ENCODE data around the gene MED25. TPM values are rescaled to one million over a fixed set of nuclear protein-coding genes. Genes with fewer than 3 reads are reported as not detected.

The MED25 gene
- total RNA-seq, 2 donors from 2014 or later: 89.1 to 90.0 TPM

DNA sequence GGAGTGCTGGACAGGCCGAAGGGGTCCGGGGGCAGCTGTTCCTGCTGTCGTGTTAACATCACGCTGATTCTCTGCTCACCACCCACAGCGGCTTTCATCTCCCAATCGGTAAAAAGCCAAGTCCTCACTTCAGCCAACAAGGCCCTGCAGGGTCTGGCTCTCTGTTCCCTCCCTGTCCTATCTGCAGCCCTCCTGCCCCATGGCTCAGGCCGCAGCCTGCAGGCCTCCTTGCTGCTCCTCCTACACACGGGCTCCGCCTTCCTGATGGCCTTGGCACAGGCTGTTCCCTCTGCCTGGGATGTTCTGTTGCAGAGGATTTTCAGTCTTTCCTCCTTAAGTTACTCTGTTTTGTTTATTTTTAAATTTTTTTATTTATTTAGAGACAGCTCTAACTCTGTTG lies 27.2 kb upstream of the MED25 start:
- Histone ChIP-seq H3K4me3 (ENCODE audit: low read length) (no peak overlapping the region), H3K27me3 (ENCODE audit: control insufficient read depth, insufficient read depth, low read length, poor library complexity, severe bottlenecking) (no peaks in the 10 kb centered on the region), H3K27ac (ENCODE audit: low read depth, low read length) (no peak overlapping the region), H3K9me3 (ENCODE audit: control insufficient read depth, low read length) (no peaks in the 10 kb centered on the region), H3K4me1 (ENCODE audit: control insufficient read depth, insufficient read depth, low read length) (no peaks in the 10 kb centered on the region), H3K9ac (ENCODE audit: extremely low read depth, low read length, poor library complexity, severe bottlenecking) (no peak overlapping the region), H3K36me3 (ENCODE audit: control insufficient read depth, insufficient read depth, low read length) (peaks cover 32% of the 10 kb centered on the region)
- Mint-ChIP-seq H3K27me3 (ENCODE audit: insufficient read depth) (no peaks in the 10 kb centered on the region), H3K36me3 (ENCODE audit: low read depth) (peaks cover 65% of the 10 kb centered on the region), H3K4me1 (peaks cover 3% of the 10 kb centered on the region), H3K9me3 (no peaks in the 10 kb centered on the region), H3K27ac (no peak overlapping the region), H3K4me3 (no peak overlapping the region)
- WGBS, 2 experiments (ENCODE audit: insufficient coverage in 1 of 2, insufficient read length in 1 of 2): 67 to 92% methylated on average over 1 to 9 of the region's 9 CpGs
- DNase-seq: no peak
- TF ChIP-seq, protein P1, sequence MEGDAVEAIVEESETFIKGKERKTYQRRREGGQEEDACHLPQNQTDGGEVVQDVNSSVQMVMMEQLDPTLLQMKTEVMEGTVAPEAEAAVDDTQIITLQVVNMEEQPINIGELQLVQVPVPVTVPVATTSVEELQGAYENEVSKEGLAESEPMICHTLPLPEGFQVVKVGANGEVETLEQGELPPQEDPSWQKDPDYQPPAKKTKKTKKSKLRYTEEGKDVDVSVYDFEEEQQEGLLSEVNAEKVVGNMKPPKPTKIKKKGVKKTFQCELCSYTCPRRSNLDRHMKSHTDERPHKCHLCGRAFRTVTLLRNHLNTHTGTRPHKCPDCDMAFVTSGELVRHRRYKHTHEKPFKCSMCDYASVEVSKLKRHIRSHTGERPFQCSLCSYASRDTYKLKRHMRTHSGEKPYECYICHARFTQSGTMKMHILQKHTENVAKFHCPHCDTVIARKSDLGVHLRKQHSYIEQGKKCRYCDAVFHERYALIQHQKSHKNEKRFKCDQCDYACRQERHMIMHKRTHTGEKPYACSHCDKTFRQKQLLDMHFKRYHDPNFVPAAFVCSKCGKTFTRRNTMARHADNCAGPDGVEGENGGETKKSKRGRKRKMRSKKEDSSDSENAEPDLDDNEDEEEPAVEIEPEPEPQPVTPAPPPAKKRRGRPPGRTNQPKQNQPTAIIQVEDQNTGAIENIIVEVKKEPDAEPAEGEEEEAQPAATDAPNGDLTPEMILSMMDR (conservative IDR thresholded peaks at IDR 0.05): no peak

- H3K4me3 Mint-ChIP-seq: no peak overlapping the region
- H3K36me3 Mint-ChIP-seq (ENCODE audit: low read depth): peaks cover 64% of the 10 kb centered on the region
- H3K27ac Mint-ChIP-seq: no peak overlapping the region
- H3K4me1 Mint-ChIP-seq: no peaks in the 10 kb centered on the region
- no peak for DNase-seq
- 95 to 96% methylated on average over 17 to 23 of the region's 26 CpGs for WGBS, 2 experiments (ENCODE audit: insufficient coverage in 1 of 2, insufficient read length in 1 of 2)
- H3K9ac ChIP-seq (ENCODE audit: extremely low read depth, low read length, poor library complexity, severe bottlenecking): no peak overlapping the region
- H3K9me3 ChIP-seq (ENCODE audit: control insufficient read depth, low read length): no peaks in the 10 kb centered on the region
- H3K4me3 ChIP-seq (ENCODE audit: low read length): no peak overlapping the region
- TF ChIP-seq, protein P1 (conservative IDR thresholded peaks at IDR 0.05): no peak
- no peak overlapping the region for H3K27ac ChIP-seq (ENCODE audit: low read depth, low read length)
- H3K36me3 ChIP-seq (ENCODE audit: control insufficient read depth, insufficient read depth, low read length): peaks cover 42% of the 10 kb centered on the region
- H3K27me3 ChIP-seq (ENCODE audit: control insufficient read depth, insufficient read depth, low read length, poor library complexity, severe bottlenecking): no peaks in the 10 kb centered on the region
- H3K27me3 Mint-ChIP-seq (ENCODE audit: insufficient read depth): no peaks in the 10 kb centered on the region
- no peaks in the 10 kb centered on the region for H3K9me3 Mint-ChIP-seq
- H3K4me1 ChIP-seq (ENCODE audit: control insufficient read depth, insufficient read depth, low read length): no peaks in the 10 kb centered on the region
Measured at GRCh38 chr19:49791776-49792445, 26.2 kb upstream of the MED25 start.

DNA sequence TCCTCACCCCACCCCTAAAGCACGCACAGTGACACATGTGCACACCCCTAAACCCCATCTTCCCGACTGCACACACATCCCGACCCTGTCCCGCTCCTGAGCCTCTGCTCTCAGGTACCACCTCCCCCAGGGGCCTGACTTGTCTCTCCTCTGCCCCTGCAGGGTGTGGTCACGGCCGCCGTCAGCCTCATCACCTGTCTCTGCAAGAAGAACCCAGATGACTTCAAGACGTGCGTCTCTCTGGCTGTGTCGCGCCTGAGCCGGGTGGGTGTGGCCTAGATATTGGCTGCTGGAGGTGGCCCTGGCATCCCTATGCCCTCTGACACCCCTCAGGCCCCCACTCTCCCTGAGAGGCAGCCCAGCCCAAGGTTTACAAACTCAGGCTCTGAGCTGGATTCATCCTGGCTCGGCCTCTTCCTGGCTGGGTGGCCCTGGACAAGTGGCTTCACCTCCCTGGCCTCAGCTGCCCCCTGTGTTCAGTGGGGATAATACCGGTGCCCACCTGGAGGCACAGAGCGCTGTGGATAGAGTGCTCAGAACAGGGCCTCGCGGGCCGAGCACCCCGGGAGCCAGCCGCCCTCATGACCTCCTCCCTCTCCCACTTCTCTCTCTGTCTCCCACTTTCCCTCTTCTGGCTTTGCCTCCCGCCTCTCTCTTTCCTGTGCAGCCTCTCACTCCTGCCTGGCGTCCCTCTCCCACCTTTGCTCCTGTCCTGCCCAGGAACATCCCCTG lies 25.1 kb upstream of the MED25 start:
- no peak for DNase-seq
- Mint-ChIP-seq H3K27me3 (ENCODE audit: insufficient read depth) (no peaks in the 10 kb centered on the region), H3K9me3 (no peaks in the 10 kb centered on the region), H3K36me3 (ENCODE audit: low read depth) (peaks cover 66% of the 10 kb centered on the region), H3K27ac (peak overlapping the region; percentile 30), H3K4me3 (no peak overlapping the region), H3K4me1 (no peaks in the 10 kb centered on the region)
- Histone ChIP-seq H3K9me3 (ENCODE audit: control insufficient read depth, low read length) (no peaks in the 10 kb centered on the region), H3K27ac (ENCODE audit: low read depth, low read length) (peak overlapping the region; percentile 38), H3K4me3 (ENCODE audit: low read length) (no peak overlapping the region), H3K27me3 (ENCODE audit: control insufficient read depth, insufficient read depth, low read length, poor library complexity, severe bottlenecking) (no peaks in the 10 kb centered on the region), H3K4me1 (ENCODE audit: control insufficient read depth, insufficient read depth, low read length) (no peaks in the 10 kb centered on the region), H3K9ac (ENCODE audit: extremely low read depth, low read length, poor library complexity, severe bottlenecking) (no peak overlapping the region), H3K36me3 (ENCODE audit: control insufficient read depth, insufficient read depth, low read length) (peaks cover 46% of the 10 kb centered on the region)
- WGBS, 2 experiments (ENCODE audit: insufficient coverage in 1 of 2, insufficient read length in 1 of 2): 95% methylated on average over 16 to 22 of the region's 22 CpGs
- TF ChIP-seq, protein P1 (conservative IDR thresholded peaks at IDR 0.05): no peak
